CD4-positive, alpha-beta T cell treated with Interleukin-10 for 1 hour (primary cell): ENCODE data around the gene SERGEF.

ENCODE experiments used
- DNase-seq: peaks from one replicate; pipeline ENCODE4 v3.0.0-alpha.2; 2020

Gene SERGEF

DNA sequence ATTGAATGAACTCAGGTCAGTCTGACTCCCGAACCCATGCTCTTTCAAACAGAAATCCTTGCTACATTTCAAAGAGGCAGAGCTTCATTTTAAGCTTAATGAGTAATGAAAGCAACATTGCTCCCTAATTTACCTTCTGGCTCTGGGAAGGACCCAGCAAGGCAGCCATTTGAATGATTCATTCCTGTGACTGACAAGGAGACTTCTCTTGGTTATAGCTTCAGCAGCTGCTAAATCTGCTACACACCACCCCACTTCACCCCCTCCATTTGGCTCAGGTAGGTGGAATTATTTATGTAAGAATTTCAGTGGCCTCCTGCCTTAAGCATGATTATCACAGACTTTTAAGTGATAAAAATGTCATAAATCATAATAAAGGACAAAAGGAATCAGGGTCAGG is 160.6 kb downstream of the SERGEF start:
- DNase-seq: no peak

DNA sequence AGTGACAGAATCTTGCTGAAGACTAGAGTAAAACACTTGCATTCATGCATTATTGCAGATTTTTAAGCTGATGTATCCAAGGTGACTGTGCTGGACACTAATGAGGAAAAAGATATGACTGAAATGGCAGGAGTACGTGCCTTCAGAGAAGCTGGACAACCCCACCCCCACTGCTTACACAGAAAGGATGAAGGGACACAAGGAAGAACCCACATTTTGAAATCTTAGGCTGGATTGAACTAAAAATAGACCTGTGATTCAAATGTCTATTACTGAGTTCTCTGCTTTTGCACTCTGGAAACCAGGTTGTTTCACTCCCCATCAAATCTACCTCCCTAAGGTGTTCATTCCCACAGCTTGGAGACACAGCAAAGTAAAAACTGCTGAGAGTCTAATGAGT is 161.2 kb downstream of the SERGEF start:
- DNase-seq: no peak

DNA sequence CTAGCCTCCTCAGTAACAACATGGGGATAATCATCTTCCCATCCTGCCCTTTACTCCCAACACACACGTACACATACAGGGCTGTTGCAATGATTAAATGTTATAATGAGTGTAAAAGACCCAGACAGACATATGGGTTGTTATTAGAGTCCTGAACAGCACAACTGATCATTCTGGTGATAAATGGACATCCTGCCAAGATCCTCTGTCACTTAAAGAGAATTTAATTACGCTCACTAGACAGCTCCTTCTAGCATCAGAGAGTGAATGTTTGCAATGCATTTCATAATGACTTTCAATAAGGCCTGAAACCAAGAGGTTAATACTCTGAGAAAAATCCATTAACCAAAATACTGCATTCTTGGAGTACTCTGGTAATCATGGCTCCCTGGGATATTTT is 162.5 kb downstream of the SERGEF start:
- DNase-seq: no peak

DNA sequence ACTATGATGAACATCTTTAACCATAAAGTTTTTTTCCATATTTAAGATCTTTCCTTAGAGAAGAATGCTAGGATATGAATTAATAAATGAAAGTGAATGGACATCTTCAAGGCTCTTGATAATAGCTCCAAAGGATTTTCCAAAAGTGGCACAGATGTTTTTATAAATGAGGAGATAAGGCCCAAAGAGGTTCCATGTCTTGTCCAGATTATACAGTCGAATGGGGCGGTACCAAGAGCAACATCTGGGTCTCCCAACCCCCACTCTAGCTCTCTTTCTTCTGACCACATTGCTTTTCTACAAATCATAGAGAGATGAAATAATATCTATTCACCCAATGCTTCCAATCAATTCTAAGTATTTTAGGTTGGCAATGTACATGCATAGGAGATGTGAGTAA is 164.1 kb downstream of the SERGEF start:
- DNase-seq: no peak

DNA sequence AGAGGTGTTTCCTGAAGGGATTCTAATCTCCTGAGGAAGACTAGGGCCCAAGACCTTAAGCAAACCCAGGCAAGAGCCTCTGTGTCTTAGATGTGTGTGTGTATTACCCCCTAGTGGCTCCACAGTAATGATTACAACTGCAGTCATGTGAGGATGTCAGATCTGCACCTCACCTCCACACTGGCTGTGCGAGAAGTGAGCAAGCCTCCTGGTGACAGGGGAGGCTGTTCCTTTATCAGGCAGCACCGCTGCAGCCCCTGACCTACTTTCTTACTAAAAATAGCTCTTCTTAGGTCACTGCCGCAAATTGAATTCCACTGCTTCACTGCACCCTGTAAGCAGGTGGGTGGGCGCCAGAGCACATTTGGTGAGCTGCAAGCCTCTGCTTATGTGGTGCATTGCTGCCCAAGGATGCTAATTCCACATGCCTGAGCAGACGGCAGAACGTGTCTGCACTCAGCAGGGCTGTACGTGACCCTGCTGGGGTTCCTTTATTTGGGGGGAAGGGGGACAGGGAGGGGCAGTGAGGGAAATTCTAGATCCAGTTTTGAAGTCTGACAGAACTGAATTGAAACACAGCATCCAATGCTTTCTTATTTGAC is 165.9 kb downstream of the SERGEF start:
- DNase-seq: no peak

DNA sequence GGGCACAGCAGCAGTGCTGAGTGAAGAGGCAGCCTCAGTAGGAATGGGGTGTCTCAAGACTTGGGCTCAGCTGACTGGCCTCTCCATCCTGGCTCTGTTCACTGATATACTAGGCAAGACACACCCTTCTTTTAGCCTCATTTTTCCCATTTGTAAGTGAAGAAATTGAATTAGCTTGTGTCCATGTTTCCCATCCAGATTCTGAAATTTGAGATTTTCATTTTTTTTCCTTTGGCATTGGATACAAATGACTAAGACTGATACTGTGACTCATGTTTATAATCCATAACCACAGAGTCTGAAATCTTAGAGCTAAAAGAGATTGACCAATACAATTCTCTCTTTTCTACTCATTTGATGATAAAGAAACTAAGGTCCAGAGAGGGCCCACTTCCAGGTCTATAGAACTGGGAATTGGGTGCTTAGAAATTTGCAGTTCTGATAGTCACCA is 167.4 kb downstream of the SERGEF start:
- no peak for DNase-seq

DNA sequence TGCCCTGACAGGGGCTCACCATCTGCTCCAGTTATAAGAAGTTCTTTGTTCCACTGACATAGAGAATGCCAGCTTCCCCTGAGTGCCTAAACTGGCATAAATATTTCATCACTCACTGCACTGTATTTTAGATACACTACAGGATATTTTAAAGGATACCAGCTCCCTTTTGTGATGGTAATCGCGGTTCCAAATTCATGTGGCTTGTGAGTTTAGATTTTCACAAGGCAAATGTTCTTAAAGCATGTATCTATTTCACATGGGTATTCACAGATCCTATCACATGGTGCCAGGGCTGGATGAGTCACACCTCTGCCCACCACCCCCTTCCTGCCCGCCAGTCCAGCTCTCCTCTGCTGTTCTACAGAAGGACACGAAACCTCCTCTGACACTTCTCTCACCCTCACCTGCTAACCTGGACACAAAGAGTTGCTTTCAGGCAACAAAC is 172.7 kb downstream of the SERGEF start:
- DNase-seq: no peak

DNA sequence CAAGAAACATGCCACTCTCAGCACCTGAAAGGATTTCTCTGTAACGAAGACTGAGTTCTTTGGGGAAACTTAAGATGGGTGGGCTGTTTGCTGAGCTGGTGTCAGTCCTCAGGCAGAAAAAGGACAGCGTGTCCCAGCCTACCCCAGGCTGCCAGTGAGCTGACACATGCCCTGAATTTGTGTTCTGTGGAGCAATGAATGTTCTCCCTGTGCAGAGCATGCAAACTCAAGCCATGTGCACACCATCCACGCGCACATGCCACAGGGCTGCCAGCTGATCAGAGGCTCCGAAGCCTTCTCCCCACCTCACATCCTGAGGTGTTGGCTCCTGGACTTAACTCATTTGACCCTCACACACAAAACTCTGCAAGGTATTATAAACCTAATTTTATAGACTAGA is 173.4 kb downstream of the SERGEF start:
- no peak for DNase-seq

DNA sequence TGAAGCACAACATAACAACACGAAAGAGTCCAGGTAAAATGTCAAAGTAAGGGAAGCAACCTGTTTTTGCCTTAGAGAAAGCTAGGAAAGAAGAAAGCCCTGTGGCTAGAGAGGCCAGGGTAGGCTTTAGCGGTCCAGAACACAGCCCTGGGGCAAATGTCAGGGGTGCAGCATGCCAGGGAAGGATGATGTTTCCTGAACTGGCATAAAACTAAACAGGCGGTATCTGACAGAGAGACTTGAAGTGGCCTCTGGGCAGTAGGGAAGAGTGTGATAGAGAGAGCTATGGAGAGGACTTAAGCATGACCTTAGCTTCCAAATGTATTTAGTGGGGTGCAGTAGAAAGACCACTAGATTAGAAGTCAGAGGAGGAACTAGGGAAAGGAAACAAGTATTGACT is 174.7 kb downstream of the SERGEF start:
- DNase-seq: no peak

DNA sequence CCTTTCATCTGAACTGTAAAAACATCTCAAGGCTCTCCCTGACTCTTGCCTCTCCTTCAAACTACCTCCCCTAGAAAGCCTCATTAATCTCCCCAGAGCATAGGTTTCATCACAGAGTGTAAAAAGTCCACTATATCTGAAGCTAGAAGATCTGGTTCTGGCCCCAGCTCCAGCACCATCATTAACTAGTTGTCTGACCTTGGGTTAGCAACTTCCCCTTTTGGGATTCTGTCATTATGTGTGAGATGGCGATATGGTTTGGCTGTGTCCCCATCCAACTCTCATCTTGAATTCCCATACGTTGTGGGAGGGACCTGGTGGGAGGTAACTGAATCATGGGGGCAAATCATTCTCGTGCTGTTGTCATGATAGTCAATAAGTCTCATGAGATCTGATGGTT is 181.0 kb downstream of the SERGEF start:
- no peak for DNase-seq

DNA sequence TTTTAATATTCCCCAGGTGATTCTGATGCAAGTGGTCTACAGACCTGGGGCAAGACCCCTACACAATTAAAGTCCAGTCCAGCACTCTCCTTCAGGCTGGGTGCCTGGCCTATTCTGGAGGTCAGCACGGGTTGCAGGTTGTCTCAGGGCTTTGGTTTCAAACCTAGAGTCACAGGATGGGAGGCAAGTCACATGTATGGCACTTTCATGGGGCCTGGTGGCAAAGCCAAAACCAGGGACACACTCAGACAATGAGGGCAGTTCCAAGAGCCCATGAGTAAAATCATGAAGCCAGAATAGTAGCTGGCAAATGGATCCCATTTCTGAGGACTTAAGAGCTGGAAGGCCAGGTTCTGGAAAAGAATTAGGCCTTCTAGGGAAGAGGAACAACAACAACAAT is 181.6 kb downstream of the SERGEF start:
- DNase-seq: no peak

DNA sequence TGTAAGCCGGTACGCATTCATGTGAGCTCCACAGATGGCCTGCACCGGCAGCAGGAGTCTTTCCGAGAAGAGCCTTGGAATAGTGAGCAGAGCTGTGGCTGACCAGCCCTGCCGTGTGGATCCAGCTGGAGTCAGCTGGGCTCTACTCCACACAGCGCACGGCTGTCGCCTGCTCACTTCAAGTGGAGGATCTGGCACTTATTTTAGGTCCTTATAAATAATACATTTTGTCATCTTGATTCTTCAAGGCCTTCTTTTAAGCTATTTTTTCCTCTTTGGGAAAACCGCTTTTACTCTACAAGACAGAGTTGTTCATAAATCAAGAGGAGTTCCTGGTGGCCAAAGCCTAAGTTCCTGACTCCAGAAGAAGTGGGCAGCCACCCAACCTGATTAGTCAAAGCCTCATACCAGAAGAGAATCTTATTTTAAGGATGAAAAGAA is 184.5 kb downstream of the SERGEF start:
- DNase-seq: no peak

DNA sequence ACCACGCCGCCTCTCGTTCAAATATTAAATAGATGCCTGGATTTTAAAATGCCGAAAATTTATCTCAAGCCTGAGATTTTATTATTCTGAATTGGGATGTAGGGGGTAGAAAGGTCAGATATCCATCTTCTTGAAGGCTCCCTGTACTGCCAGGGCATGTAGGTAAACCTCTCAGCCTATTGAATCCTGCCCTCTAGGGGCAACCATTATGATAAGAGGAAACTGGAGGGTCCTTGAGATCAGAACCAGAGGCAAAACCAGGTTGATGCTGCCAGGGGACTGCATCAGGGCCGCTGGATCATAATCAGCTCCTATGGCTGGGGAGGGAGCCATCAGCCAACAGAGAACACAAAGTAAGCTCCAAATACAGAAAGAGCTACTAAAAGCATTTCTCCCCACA is 185.8 kb downstream of the SERGEF start:
- DNase-seq: no peak

DNA sequence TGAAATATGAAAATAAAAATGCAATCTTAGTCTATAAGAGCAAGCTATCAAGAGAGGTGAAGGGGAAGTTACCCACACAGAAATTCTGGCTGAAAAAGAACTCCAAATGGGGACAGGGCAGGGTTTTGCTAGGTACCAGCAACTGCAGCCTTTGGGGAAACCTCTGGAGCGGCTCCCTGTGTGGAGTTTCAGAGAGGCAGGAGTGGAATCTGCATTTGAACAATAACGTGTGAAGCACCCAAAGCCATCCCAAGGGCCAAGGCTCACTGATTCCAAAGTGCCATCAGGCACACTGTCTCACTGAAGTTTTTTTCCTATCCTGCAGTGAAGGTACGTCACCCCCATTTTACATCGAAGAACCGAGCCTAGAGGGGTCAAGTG is 190.5 kb downstream of the SERGEF start:
- DNase-seq: no peak

DNA sequence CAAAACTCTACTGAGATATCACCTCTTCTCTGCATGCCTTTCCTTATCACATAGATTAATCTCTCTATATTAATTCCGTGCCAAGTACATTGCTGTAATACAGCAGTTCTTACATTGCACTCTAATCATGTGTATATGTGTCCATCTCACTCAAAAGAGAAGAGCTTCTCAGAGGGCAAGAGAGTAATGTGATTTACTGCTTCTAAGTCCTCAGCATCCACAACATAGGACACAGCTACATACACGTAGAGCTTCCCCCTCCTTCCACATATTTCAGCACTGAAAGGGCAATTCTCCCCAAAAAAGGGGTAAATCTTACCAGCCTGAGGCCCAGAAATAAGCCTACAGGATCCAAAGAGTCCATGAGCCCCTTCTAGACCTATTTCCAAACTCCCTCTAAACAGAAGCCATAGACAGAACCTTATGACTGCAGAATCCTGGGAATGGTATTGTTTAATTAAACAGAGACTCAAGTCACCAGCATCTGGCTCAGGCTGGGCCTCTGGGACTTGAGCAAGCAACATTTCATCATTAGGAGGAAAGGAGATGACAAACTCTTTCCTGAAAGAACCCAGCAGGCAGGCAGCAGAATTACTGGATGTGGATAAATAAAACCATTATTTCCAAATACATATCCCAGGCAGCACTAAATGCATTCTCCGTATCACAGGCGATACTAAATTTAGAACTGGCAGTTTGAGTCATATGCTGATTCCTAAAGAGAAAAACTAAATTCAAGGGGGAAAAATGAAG is 191.0 kb downstream of the SERGEF start:
- no peak for DNase-seq

DNA sequence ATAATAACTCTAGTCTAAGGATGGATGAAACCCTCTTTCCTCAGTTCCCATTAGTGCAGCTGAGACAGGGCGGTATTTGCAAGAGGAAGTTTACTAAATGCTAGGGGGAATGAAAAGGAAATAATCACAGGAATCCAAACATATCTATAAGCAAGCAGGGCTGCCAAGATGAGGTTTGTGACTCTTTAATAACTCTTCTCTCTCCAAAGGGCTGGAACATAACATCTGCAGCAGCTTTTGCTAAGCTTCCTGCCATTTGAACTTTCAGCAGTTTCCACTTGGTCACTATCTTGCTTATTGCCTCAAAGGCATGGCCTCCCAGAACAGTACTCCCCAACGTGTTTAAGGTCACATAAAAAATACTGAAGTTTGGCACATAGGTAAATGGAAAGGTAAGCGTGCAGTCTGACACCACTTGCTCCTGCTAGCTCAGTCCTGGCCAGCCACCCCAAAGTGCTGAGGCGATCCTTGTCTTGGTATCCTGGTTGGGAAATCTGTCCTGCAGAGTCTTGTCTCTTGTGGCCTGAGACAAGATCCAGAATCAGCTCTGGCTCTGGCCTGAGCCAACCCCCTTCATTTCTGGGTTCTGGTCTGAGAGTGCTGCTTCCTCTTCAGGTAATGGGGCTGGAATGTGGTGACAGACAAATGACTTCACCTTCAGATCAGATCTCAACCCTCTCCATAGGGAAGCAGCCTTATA is 196.5 kb downstream of the SERGEF start:
- no peak for DNase-seq

DNA sequence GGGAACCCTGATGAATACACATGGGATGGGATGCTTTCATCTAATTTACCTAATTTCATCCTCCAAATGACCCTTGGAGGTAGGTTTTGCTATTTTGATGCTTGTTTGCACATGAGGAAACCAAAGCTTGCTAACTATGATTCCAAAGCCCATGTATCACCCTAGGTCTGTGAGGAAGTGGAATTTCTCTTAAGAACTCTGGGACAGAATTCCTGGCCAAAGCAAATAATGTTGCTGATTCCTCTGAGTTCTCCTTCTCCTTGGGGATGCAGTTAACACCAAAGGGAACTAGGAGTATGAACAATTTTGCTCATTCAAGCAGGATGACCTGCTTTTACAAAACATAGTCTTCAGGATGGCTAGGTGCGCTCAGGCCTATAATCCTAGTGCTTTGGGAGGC is 198.3 kb downstream of the SERGEF start:
- DNase-seq: no peak

DNA sequence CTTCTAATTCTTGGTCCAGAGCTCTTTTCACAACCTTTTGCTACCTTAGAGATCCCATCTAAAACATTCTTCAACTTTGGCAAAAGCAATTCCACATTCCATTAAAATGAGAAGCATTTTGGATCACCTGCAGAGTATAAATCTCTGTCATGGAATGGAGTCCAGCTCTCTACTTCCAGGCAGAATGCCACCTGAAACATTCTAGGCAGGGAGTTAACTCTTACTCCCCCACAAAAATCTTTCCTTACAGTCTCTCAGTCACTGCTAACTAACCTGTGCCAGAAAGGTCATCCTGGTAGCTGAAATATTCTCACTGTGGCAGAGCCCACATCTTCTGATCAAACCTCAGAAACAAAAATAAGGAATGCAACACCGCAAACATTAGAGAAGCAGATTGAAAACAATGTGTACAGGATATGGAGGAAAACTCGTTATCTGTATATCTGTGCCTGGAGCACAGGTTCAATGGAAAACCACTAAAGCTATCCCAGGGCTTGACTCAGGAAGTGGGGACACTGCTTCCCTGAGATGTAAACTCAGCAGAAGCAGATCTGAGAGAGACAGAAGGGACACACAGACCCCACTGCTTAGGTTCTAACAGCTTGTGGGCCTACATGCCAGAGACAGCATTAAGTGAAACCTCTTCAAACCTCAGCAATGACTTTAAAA is 199.3 kb downstream of the SERGEF start:
- no peak for DNase-seq

DNA sequence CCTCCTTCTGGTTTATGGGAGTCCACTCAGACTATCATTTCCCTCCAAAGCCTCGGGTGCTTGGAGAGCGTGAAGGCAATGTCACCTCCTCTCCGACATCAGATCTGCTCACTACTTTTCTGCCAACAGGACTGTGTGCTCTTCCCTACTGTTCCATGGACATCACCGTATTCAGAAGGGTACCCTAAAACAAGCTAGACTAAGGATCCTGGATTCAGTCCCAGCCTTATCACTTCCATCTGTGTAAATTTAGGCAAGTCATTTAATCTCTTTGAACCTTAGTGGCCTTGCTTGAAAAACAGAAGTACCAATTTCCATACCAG is 200.0 kb downstream of the SERGEF start:
- no peak for DNase-seq

DNA sequence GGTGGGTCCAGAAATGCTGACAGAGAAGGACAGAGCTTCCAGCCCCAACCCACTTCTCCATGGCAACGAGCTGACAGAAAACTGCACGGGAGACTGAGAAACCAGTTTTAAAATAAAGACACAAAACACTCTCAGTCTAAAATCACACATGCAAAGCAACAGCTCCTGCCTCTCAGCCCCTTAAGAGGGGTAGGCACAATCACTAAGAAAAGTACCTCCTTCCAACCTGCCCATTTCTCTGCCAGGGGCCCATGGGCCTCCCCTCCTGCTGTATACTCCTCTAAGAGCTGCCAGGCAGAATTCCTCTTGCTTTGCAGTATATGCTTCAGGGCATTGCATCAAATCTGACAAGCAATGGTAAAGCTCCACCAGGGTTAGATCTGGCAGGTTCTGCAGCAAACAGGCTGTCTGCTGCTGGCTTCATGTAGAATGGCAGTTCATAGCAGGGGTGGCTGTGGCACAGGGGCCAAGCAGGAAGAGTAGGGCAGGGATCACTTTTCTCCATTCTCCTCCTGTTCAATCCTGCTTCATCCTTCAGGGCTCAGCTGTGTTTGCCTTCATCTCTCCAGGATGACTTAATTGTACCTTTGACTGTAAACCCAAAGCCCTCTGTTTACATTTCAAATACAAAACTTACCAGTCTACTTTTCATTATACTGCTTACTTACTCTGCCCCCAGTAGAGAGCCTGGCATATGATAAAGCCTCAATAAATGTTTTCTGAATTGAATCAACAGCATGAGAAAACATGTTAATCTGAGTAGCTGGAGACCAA is 200.6 kb downstream of the SERGEF start:
- DNase-seq: no peak

DNA sequence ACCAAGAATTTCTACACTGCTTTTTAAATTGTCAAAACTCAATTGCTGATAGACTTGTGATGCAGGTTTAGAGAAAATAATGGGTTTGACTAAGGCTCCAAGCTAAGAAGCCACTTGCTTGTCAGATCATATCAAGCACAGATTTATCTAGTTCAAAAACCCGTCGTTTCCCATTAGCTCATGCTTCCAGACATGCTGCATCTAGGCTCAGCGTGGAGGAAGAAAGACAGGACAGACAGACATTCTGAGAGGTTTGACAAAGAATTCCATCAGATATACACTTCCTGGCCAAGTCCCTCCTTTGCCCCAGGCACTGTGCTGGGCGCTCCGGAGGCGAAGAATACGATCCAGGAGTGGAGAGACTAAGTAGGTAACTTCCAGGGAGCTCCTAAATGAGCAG is 201.5 kb downstream of the SERGEF start:
- DNase-seq: no peak

DNA sequence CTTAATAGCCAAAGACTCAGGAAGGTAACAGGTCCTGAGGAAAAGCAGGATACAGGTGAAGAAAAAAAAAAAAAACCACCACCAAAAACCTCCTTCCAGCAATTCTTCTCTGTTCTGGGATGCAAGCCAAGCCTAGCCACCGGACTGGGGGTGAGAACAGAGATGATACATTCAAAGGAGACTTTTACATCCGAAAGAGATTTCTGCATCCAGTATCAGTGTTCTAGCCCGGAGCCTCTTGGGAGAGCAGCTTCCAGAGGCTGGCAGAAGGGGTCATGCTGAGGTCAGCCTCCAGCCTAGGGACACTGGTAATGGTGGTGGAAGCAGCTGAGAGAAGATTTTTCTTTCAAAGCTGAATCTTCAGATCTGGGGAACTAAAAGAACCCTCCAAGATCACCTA is 202.1 kb downstream of the SERGEF start:
- no peak for DNase-seq

DNA sequence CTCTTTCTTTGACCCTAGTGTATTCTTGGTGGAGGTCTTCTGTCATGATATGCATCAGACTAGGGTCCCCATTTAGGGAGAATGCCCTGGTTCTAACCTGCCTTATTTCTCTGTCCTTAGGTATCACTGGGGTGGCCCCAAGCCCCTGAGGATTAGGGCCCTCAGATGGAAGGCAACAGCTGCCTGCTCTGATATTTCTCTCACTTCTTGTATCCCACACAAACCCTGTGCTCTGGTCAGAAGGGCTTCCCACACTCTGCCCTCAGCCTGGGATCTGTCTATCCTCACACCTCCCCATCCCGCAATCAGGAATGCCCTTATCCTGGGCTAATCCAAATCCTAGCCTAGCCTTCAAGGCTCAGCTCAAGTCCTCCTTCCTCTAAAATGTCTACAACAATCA is 202.8 kb downstream of the SERGEF start:
- DNase-seq: no peak
